ENCODE measurements around the gene ST14.
A peak's percentile ranks its signal among the peaks of the same experiment; 100 is the strongest.
"Not testable (repeated sequence)": the region's sequence is repeated elsewhere in the genome, so short reads cannot be mapped to it uniquely, and the experiment has no call there.

ST14 gene

GRCh38 chr11:130211781-130212401 lies 52.3 kb downstream of the ST14 start:
- DNase-seq = no peak

- no peak for DNase-seq
Observed at GRCh38 chr11:130212431-130212961, 52.9 kb downstream of the ST14 start.

GRCh38 chr11:130213143-130213978 lies 53.8 kb downstream of the ST14 start:
- peak; percentile 4 for DNase-seq

- DNase-seq = no peak
Observed at GRCh38 chr11:130213979-130214281, 54.3 kb downstream of the ST14 start.

GRCh38 chr11:130214861-130215530 lies 55.4 kb downstream of the ST14 start:
- DNase-seq = no peak

GRCh38 chr11:130215531-130216220 lies 56.1 kb downstream of the ST14 start:
- DNase-seq = no peak

- DNase-seq = no peak
Observed at GRCh38 chr11:130216221-130216550, 56.6 kb downstream of the ST14 start.

- DNase-seq = no peak
Observed at GRCh38 chr11:130216591-130217132, 57.1 kb downstream of the ST14 start.

- DNase-seq = no peak
Observed at GRCh38 chr11:130217133-130218031, 57.8 kb downstream of the ST14 start.

- DNase-seq = no peak
Observed at GRCh38 chr11:130218501-130219070, 59.0 kb downstream of the ST14 start.

- no peak for DNase-seq
Observed at GRCh38 chr11:130219148-130219547, 59.6 kb downstream of the ST14 start.

GRCh38 chr11:130220311-130221035 lies 60.9 kb downstream of the ST14 start:
- DNase-seq = no peak

GRCh38 chr11:130223291-130223971 lies 63.8 kb downstream of the ST14 start:
- no peak for DNase-seq

- DNase-seq = no peak
Observed at GRCh38 chr11:130227373-130227772, 67.8 kb downstream of the ST14 start.

- DNase-seq = peak; percentile 6
Observed at GRCh38 chr11:130233486-130233885, 73.9 kb downstream of the ST14 start.

GRCh38 chr11:130233888-130234287 lies 74.3 kb downstream of the ST14 start:
- not testable (repeated sequence) for DNase-seq

GRCh38 chr11:130234315-130234714 lies 74.7 kb downstream of the ST14 start:
- no peak for DNase-seq

GRCh38 chr11:130237282-130238006 lies 77.9 kb downstream of the ST14 start:
- DNase-seq = no peak

GRCh38 chr11:130241713-130242112 lies 82.1 kb downstream of the ST14 start:
- DNase-seq = no peak

- peak; percentile 14 for DNase-seq
Observed at GRCh38 chr11:130243816-130244215, 84.2 kb downstream of the ST14 start.
